HepG2 (cell line): ENCODE measurements around the gene RANBP3. TPM values are rescaled to one million over a fixed set of nuclear protein-coding genes. Genes with fewer than 3 reads are reported as not detected.

Experiments used
- BRD4 ChIP-seq: sonication (generic); formaldehyde crosslinking; IDR thresholded peaks from 2 replicates; pipeline ENCODE4 v1.4.0; 2020; ENCODE audit warnings: missing genetic modification reagents
- CEBPZ ChIP-seq: IDR thresholded peaks from 2 replicates; pipeline ENCODE4 v1.6.1; 2012; ENCODE audit warnings: low read length, improper control_type of control experiment
- ETS1 ChIP-seq: sonication (generic); formaldehyde crosslinking; IDR thresholded peaks from 2 replicates; pipeline ENCODE4 v1.4.0; 2020; ENCODE audit warnings: missing genetic modification reagents
- HMG20A ChIP-seq: IDR thresholded peaks from 2 replicates; pipeline ENCODE4 v1.6.1; 2016; ENCODE audit warnings: borderline replicate concordance
- JUNB ChIP-seq: sonication (generic); formaldehyde crosslinking; IDR thresholded peaks from 2 replicates; pipeline ENCODE4 v1.8.0; 2022; ENCODE audit warnings: missing genetic modification reagents, mild to moderate bottlenecking, borderline replicate concordance
- MXD1 ChIP-seq: sonication (generic); formaldehyde crosslinking; IDR thresholded peaks from 2 replicates; pipeline ENCODE4 v1.4.0; 2020; ENCODE audit warnings: mild to moderate bottlenecking, missing genetic modification reagents
- MXD4 ChIP-seq: IDR thresholded peaks from 2 replicates; pipeline ENCODE4 v1.6.1; 2016; ENCODE audit warnings: mild to moderate bottlenecking, missing biosample characterization, missing genetic modification reagents
- MXI1 ChIP-seq: IDR thresholded peaks from 3 replicates; pipeline ENCODE4 v1.6.1; 2012; ENCODE audit warnings: low read depth, low read length, inconsistent platforms, borderline replicate concordance
- NCOA5 ChIP-seq: sonication (generic); formaldehyde crosslinking; IDR thresholded peaks from 2 replicates; pipeline ENCODE4 v1.4.0; 2020; ENCODE audit warnings: missing genetic modification reagents
- SNAPC5 ChIP-seq: sonication (generic); formaldehyde crosslinking; IDR thresholded peaks from 2 replicates; pipeline ENCODE4 v1.8.1; 2023; ENCODE audit warnings: mild to moderate bottlenecking, missing genetic modification reagents, borderline replicate concordance
- SP140L ChIP-seq: sonication (generic); formaldehyde crosslinking; IDR thresholded peaks from 2 replicates; pipeline ENCODE4 v1.4.0; 2020; ENCODE audit warnings: missing genetic modification reagents, borderline replicate concordance
- STAT6 ChIP-seq: sonication (generic); formaldehyde crosslinking; IDR thresholded peaks from 2 replicates; pipeline ENCODE4 v1.4.0; 2020; ENCODE audit warnings: missing genetic modification reagents, mild to moderate bottlenecking, borderline replicate concordance
- ZBTB37 ChIP-seq: sonication (generic); formaldehyde crosslinking; IDR thresholded peaks from 2 replicates; pipeline ENCODE4 v1.4.0; 2020; ENCODE audit warnings: mild to moderate bottlenecking, missing genetic modification reagents
- ZNF597 ChIP-seq: sonication (generic); formaldehyde crosslinking; IDR thresholded peaks from 2 replicates; pipeline ENCODE4 v1.5.0; 2020; ENCODE audit warnings: missing genetic modification reagents
- ZNF678 ChIP-seq: sonication (generic); formaldehyde crosslinking; IDR thresholded peaks from 2 replicates; pipeline ENCODE4 v1.4.0; 2020; ENCODE audit warnings: mild to moderate bottlenecking, missing genetic modification reagents
- ZNF720 ChIP-seq: sonication (generic); formaldehyde crosslinking; IDR thresholded peaks from 2 replicates; pipeline ENCODE4 v1.4.0; 2020; ENCODE audit warnings: missing genetic modification reagents
- ZNF737 ChIP-seq: sonication (generic); formaldehyde crosslinking; IDR thresholded peaks from 2 replicates; pipeline ENCODE4 v1.5.0; 2020; ENCODE audit warnings: missing genetic modification reagents, mild to moderate bottlenecking, borderline replicate concordance
- ZNF850 ChIP-seq: sonication (generic); formaldehyde crosslinking; conservative IDR thresholded peaks from 2 replicates; pipeline ENCODE4 v1.9.0; 2021; ENCODE audit warnings: mild to moderate bottlenecking, missing genetic modification reagents
- polyA plus RNA-seq, 8 experiments: library from polyadenylated mRNA; depleted of rRNA in 3 of 8; stranded (reverse) in 7 of 8; unstranded in 1 of 8; fragments of >200 nt; fragmentation: Illumina TruSeq in 4 of 8; extraction: Trizol in 4 of 8; gene quantifications; 2 replicates each; pipeline versions ENCODE4 v1.2.1 to v1.2.3, GENCODE V29; 2011 to 2016; ENCODE audit warnings: low read depth in 4 of 8, missing spikeins in 1 of 8, mixed read lengths in 1 of 8; ENCODE audit not compliant: insufficient read depth in 1 of 8
- total RNA-seq, 5 experiments: library from RNA; depleted of rRNA; stranded (reverse); fragments of >200 nt; fragmentation: Illumina TruSeq; extraction: Trizol; gene quantifications; 2 replicates each; pipeline ENCODE4 v1.2.3, GENCODE V29; 2016; ENCODE audit warnings: low read depth in 1 of 5

The RANBP3 gene
- total and polyA plus RNA-seq, 2 of the 13 experiments (the other 11 are each of a cell fraction or from before 2014, with no cell fraction given): 39.5 to 149 TPM

- no peak for TF ChIP-seq MXD1 (CRISPR knock-in tag)
- TF ChIP-seq SNAPC5 (CRISPR knock-in tag): no peak
- 0 out of 2 replicates have a peak, but pooled peaks have one; percentile 53 for TF ChIP-seq ZBTB37 (CRISPR knock-in tag)
- no peak for TF ChIP-seq ZNF678 (CRISPR knock-in tag)
- TF ChIP-seq STAT6 (CRISPR knock-in tag): no peak
- TF ChIP-seq NCOA5 (CRISPR knock-in tag): no peak
- no peak for TF ChIP-seq ZNF597 (CRISPR knock-in tag)
- peak; percentile 33; the same call in 1 of the 3 replicates for TF ChIP-seq MXI1
- TF ChIP-seq ZNF850 (CRISPR knock-in tag): no peak
- TF ChIP-seq JUNB (CRISPR knock-in tag): no peak
- peak; percentile 54; the same call in 1 of the 2 replicates for TF ChIP-seq BRD4 (CRISPR knock-in tag)
- TF ChIP-seq CEBPZ: no peak
- TF ChIP-seq ZNF737 (CRISPR knock-in tag): no peak
- TF ChIP-seq HMG20A (CRISPR knock-in tag): 0 out of 2 replicates have a peak, but pooled peaks have one; percentile 45
- TF ChIP-seq ZNF720: no peak
- no peak for TF ChIP-seq ETS1 (CRISPR knock-in tag)
- no peak for TF ChIP-seq MXD4 (CRISPR knock-in tag)
- 0 out of 2 replicates have a peak, but pooled peaks have one; percentile 41 for TF ChIP-seq SP140L (CRISPR knock-in tag)
Measured at GRCh38 chr19:5880604-5881078, 97.3 kb downstream of the RANBP3 start (continued).
